Measurements from ENCODE around the gene ZP3.
A peak's percentile ranks its signal among the peaks of the same experiment; 100 is the strongest.
"Not testable (repeated sequence)": the region's sequence is repeated elsewhere in the genome, so short reads cannot be mapped to it uniquely, and the experiment has no call there.

The ZP3 gene

DNA sequence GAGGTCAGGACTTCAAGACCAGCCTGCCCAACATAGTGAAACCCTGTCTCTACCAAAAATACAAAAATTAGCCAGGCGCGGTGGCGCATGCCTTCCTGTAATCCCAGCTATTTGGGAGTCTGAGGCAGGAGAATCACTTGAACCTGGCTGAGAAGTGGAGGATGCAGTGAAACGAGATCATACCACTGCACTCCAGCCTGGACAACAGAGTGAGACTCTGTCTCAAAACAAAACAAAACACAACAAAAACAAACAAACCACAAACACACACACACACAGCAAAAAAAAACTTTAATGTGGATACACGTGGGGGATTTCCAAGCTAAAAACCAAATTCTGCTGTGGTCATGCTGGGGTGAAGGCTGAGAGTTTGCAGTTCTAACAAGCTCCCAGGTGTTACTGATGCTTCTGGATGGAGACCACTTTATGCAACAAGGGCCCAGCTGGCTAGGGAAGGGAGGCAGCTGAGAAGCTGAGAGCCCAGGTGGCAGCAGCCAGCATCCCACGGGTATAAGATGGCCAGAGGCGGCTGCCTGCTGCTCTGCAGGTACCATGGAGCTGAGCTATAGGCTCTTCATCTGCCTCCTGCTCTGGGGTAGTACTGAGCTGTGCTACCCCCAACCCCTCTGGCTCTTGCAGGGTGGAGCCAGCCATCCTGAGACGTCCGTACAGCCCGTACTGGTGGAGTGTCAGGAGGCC lies at the start of gene ZP3:
TSS of gene ZP3 (plus strand) at position 538 of the 699 bp plus-strand sequence. CDS start at position 553, 15 bp downstream.
- no peak for DNase-seq (ENCODE audit: low read depth)

DNA sequence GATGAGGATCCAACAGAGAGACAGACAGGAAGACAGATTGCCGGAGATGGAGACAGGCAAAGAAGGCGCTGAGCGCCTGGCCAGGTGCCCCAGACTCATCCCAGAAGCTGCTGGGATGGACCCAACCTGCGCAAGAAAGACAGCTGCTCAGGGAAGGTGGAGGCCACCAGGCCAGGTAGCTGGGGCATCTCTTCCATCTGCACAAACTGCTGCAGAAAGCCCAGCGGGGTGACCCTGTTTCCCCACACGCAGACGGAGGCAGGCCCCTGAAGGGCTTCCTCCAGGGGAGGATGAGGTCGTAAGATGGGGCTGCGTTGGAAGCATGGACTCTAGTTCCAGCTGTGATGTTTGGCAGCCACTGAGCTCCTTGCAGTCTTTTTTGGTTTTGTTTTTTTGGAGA lies 49.5 kb upstream of the ZP3 start:
- DNase-seq (ENCODE audit: low read depth), result no peak

DNA sequence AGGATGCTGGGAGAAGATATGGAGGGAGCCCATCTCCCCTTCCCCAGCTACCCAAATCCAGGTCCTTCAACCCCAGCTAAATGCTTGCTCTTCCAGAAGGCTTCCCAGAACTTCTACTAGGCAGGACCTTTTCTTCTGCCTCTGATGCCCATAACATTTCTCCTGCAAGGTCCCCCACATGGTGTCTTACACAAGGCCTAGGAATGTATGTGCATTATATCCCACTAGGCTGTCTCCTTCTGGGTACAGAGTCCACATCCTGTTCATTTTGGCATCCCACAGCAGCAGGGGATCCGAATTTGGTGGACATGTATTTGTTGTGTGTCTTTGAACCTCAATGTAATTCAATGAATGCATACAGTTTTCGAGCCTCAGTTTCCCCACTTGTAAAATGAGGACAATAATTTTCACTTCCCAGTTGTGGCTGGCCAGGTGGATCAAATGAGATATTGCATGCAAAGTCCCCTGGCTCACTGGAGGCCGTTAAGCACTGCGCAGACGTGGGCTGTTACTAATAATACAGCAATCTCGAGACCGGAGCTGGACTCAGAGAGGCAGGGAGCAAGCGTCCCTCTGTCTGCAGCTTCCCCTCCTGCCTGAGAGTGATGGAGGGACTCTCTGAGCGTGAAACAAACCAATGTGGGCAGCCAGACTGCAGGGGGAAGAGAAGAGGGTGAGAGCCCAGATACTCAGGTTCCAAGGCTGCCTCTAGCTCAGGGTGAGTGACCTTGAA lies 47.4 kb upstream of the ZP3 start:
- no peak for DNase-seq (ENCODE audit: low read depth)

DNA sequence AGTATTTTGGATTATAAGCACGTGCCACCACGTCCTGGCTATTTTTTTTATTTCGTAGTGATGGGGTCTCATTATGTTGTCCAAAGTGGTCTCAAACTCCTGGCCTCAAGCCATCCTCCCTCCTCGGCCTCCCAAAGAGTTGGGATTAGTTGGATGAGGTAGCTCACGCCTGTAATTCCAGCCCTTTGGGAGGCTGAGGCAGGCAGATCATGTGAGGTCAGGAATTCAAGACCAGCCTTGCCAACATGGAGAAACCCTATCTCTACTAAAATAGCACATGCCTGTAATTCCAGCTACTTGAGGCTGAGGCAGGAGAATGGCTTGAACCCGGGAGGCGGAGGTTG lies 44.2 kb upstream of the ZP3 start:
- no peak for DNase-seq (ENCODE audit: low read depth)

DNA sequence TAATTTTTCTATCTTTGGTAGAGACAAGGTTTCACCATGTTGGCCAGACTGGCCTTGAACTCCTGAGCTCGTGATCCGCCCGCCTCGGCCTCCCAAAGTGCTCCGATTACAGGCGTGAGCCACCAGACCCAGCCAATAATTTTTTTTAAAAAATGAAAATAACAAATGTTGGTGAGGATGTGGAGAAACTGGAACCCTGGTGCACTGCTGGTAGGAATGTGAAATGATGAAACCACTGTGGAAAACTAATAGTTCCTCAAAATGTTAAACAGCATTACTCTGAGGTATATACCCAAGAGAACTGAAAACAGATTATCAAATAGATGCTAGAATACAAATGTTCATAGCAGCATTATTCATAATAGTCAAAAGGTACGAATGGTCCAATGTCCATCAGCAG lies 42.9 kb upstream of the ZP3 start:
- DNase-seq (ENCODE audit: low read depth), result no peak

DNA sequence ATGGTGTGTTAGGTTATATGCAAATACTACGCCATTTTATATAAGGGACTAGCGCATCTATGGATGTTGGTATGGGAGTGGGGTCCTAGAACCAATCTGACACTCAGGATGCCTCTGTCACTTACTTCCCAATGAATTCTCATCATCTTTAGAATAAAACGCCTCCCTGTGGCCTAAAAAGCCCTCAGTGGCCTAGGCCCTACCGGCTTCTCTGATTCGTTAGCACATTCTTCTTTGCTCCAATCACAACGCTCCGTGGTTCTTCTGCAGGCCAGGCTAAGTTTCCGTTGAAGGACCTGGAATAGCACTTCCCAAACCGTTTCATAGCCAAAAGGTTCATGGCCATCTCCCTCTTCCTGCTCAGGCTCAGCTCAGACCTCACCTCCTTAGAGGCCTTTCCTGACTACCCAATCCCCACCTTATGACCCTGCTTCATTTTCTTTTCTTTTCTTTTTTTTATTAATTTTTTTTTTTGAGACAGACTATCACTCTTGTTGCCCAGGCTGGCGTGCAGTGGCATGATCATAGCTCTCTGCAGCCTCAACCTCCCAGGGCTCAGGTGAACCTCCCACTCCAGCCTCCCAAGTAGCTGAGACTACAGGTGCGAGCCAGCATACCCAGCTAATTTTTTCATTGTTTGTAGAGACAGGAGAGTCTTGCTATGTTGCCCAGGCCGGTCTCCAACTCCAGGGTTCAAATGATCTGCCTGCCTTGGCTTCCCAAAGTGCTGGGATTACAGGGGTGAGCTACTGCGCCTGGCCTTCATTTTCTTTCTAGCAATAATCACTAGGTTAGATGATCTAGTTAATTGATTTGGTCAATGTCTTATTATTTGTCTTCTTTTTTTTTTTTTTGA lies 41.4 kb upstream of the ZP3 start:
- no peak for DNase-seq (ENCODE audit: low read depth)

DNA sequence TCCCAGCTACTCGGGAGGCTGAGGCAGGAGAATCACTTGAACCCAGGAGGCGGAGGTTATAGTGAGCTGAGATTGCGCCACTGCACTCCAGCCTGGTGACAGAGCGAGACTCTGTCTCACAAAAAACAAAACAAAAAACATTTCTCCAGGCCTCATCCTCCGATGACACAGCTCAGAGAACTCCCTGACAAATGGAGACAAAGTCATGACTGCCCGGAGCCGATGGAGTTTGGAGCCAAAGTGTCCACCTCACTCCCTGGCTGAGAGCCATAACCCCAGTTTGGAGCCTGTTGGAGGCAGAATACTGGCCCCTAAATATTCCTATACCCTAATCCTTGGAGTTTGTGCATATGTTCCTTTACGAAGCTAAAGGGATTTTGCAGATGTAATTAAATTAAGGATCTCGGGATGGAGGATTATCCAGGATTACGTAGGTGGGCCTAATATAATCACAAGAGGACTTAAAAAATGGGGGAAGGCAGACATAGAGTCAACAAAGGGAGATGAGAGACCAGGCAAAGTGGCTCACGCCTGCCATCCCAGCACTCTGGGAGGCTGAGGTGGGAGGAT lies 38.0 kb upstream of the ZP3 start:
- no peak for DNase-seq (ENCODE audit: low read depth)

DNA sequence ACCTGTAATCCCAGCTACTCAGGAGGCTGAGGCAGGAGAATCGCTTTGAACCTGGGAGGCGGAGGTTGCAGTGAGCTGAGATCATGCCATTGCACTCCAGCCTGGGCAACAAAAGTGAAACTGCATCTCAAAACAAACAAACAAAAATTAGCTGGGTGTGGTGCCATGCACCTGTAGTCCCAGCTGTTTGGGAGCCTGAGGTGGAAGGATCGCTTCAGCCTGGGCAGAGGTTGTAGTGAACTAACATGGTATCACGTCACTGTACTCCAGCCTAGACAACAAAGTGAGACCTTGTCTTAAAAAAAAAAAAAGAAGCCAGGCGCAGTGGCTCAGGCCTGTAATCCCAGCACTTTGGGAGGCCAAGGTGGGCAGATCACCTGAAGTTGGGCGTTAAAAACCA lies 37.0 kb upstream of the ZP3 start:
- DNase-seq (ENCODE audit: low read depth), result not testable (repeated sequence)

DNA sequence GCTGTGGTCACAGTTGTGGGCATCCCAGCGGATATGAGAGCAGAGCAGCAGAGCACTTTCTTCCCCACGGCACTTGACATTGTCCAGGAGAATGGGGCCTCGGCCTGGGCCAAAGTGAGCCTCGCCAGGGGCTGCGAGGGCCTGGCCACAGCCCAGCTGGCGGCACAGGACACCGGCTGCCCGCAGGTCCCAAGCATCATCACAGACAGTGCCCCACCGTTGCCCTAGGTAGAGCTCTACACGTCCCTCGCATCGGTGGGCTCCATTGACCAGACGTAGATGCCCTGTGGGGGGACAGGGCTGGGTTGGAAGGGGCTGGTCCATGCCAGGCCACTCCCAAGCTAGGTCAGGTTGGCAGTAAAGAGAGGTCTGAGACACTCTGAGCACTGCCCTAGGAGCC lies 34.7 kb upstream of the ZP3 start:
- DNase-seq (ENCODE audit: low read depth), result no peak

DNA sequence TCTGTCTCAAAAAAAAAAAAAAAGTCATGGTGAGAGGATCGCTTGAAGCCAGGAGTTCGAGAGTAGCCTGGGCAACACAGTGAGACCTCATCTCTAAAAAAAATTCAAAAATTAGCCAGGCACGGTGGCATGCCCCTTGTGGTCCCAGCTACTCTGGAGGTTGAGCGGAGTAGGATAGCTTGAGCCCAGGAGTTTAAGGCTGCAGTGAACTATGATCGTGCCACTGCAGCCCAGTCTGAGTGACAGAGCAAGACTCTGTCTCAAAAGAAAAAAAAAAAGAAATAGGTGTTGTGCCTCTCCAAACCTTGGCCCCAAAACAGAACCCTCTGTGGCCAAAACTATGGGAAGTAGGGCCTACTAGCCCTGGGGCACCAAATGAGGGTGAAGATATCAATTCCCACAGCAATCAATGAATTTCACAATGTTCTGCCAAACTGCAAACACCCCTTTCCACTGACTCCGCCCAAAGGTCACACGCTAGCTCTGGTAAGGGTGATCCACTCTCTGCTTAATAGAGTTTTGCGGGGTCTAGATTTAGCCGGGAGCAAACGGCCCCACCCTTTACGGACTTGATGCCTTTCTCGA lies 32.1 kb upstream of the ZP3 start:
- DNase-seq (ENCODE audit: low read depth), result no peak

DNA sequence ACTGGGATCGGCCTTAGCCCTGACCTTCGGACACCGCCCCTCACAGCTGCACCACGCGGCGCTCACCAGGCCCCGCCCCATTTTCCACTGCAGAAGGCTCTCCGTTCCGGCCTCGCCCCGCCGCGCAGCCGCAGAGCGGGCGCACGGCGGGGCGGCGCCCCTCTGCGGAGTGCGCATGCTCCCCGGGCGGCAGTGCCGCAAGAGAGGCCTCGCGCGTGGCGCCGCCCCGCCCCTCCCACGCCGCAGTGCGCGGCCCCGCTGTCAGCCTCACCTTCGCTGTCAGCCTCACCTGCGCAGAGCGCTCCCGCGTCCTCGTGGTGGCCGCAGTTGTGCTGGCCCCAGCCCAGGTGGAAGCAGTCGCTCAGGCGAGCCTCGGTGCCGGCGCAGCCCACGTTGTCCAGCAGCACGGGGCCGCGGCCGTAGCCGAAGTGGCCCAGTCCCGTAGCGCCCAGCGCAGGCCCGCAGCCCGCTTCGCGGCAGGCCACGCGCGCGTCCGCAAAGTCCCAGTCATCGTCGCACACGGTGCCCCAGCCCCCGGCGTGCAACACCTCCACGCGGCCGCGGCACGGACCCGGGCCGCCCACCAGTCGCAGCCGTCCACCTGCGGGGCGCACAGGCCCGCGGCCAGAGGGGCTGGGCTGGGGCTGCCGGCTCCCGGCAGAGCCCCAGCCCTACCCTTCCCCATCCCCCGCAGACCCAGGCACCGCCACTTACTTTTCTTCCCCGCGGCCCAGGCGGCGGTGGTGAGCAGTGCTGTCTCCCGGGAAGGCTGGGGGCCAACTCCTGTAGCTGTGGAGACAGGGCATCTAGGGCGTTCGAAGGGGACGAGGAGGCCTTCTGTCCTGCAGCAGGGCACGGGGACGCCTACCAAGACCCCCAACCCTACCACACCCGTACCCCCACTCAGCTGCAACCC lies 31.4 kb upstream of the ZP3 start:
- DNase-seq (ENCODE audit: low read depth), result peak; percentile 87

DNA sequence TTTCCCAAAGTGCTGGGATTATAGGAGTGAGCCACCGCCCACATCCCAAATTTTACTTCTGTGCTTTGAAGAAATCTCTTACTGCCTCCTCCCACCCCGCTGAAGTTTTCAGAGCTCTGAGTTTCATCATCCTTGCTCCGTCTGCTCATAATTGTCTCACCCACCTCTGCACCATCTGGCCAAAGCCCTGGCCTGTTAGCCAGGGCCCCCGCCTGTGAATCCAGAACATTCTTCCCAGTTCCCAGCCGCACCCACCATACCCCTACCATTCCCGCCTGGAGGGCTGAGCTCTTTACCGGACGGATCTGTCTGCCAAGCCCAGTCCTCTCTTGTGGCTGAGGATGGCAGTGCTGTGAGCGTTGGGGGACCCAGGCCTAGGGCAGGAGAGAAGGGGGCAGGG lies 29.8 kb upstream of the ZP3 start:
- no peak for DNase-seq (ENCODE audit: low read depth)

DNA sequence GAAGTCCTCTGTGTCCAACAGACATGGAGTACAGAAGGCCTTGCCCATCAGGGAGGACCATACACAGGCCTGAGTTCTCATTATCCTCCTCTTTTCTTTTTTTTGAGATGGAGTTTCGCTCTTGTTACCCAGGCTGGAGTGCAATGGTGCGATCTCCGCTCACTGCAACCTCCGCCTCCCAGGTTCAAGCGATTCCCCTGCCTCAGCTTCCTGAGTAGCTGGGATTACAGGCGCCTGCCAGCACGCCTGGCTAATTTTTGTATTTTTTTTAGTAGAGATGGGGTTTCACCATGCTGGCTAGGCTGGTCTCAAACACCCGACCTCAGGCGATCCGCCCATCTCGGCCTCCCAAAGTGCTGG lies 29.2 kb upstream of the ZP3 start:
- not testable (repeated sequence) for DNase-seq (ENCODE audit: low read depth)

DNA sequence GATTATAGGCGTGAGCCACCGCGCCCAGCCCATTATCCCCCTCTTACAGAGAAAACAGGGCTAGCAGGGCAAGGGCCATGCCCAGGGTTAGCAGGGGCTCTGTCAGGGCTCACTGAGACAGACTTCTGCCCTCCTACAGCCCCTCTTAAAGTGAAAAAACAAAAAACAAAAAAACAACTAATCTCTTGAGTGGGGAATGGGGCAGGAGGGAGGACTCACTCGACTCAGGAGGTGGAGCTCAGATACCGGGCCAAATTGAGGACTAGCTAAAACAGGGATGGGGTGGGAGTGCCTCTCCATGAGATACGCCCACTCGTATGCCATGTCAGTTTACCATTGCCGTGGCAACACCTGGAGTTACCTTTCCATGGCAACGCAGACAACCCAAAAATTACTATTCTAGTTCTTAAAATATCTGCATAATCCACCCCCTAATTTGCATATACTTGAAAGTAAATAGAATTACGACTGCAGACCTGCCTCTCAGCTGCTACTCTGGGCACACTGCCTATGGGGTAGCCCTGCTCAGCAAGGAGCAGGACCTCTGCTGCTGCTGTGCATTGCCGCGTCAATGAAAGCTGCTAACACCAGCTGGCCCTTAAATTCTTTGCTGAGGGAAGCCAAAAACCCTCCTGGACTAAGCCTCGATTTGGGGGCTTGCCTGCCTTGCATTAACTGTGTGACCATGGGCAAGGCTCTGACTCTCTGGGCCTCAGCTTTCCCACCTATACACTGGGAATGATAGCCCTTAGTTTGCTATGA lies 28.6 kb upstream of the ZP3 start:
- no peak for DNase-seq (ENCODE audit: low read depth)

DNA sequence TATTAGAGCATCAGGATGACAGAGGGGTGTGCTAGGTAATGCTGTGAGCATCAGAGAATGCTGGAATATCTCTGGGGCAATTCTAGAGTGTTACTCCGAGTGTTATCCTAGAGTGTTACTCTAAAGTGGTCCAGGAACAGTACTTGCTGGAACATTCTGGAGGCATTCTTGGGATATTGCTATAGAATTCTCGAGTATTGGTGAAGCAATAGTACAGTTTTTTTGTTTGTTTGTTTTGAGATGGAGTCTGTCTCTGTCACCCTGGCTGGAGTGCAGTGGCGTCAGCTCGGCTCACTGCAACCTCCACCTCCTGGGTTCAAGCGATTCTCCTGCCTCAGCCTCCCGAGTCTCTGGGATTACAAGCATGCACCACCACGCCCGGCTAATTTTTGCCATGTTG lies 27.9 kb upstream of the ZP3 start:
- DNase-seq (ENCODE audit: low read depth), result no peak

DNA sequence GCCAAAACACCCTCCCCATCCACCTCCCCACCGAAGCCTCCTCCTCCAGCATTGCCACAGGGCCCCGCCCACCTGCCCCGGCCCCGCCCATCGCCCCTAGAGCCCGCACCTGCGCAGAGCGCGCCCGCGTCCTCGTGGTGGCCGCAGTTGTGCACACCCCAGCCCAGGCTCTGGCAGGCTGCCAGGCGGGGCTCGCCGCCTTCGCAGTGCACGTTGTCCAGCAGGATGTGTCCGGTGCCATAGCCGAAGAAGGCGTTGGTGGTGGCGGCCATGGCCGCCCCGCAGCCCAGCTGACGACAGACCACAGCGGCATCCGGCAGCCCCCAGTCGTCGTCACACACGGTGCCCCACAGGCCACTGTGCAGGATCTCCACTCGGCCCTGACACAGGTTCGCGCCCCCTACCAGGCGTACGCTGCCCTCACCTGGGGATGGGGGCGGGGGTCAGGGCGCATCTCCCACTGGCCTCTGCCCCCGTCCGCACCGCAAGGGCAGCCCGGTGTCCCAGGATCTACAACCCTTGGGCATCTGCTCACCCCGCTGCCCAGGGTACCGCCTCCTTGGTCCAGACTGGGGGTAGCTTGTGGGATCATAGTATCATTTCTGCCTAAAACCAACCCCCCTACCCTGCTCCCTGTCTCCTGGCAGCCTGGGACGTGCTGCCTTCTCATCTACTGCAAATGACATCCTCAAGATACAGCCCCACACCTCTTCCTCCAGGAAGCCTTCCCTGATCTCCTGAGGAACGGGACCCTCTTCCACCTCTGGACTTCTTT lies 27.2 kb upstream of the ZP3 start:
- peak; percentile 78 for DNase-seq (ENCODE audit: low read depth)

DNA sequence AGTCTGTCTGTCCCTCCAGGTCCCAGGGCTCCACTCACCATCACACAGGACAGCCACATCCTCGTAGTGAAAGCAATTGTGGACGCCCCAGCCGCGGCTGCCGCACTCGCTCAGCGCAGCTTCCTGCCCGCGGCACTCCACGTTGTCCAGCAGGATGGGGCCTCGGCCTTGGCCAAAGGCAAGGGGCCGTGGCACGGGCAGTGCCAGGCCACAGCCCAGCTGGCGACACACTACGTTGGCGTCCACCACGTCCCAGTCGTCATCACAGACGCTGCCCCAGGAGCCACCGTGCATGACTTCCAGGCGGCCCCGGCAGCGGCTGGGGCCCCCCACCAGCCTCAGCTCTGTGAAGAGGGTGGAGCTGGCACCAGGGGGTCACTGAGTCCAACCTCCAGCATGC lies 24.5 kb upstream of the ZP3 start:
- no peak for DNase-seq (ENCODE audit: low read depth)

DNA sequence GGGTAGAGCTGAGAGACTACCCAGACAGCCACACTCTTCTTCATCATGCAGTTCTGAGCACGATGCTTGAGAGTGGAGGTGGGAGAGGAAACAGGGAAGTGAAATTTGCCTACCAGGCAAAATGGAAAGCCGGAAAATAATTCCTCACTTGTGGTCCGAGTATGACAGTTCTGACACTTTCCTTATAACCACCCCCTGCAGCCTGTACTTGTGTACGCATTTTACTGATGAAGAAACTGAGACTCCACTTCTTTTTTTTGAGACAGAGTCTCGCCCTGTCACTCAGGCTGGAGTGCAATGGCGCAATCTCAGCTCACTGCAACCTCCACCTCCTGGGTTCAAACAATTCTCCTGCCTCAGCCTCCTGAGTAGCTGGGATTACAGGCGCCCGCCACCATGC lies 21.7 kb upstream of the ZP3 start:
- DNase-seq (ENCODE audit: low read depth), result not testable (repeated sequence)

DNA sequence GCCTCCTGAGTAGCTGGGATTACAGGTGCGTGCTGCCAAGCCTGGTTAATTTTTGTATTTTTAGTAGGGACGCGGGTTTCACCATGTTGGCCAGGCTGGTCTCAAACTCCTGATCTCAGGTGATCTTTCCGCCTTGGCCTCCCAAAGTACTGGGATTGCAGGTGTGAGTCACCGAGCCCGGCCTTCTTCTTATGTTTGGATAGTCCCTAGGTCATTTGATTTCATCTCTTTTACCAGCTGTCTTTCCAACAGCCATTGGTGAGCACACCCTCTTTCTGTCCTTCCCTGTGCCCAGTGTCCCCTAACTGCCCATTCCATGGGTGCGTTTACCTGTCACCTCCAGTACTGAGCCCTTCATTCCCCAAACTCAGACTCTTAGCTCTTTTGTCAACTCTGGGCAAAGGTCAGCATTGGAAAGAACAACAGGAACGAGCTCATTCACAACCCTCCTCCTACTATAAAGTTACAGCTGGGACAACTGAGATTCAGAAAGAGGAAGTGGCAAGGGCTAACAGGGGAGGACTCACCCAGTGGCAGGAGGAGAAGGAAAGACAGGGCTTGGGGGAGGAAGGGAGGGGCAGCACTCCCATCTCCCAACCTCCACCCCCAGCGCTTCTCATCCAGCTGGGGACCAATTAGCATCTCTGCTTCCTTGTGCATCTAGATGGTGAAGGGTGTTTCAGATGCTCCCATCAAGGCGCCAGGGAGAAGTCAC lies 20.8 kb upstream of the ZP3 start:
- no peak for DNase-seq (ENCODE audit: low read depth)
